Esophagus squamous epithelium (tissue), 5 donors: Measurements from ENCODE around the gene FAM78B. TPM values are rescaled to one million over a fixed set of nuclear protein-coding genes. Genes with fewer than 3 reads are reported as not detected.

ENCODE experiments used
- DNase-seq: peaks from one replicate; lab custom pipeline; 2025; lab: John Stamatoyannopoulos, UW
- H3K27ac ChIP-seq, 4 donors: fragments of 200-600 bp; sonication (generic); one replicate each; pipeline ENCODE4 v1.5.1; 2016 to 2019; ENCODE audit warnings: mild to moderate bottlenecking in 1 of 4
- H3K27me3 ChIP-seq, 4 donors: fragments of 200-600 bp; sonication (generic); 1 replicate in 3 of 4; 2 replicates in 1 of 4; pipeline versions ENCODE4 v1.5.1 to v1.6.0; 2017 to 2021; ENCODE audit warnings: antibody characterized with exemption in 1 of 4
- H3K36me3 ChIP-seq, 3 donors: fragments of 200-600 bp; sonication (generic); one replicate each; pipeline ENCODE4 v1.5.1; 2016 to 2019
- H3K4me1 ChIP-seq, 3 donors: fragments of 200-600 bp; sonication (generic); one replicate each; pipeline ENCODE4 v1.5.1; 2017 to 2019
- H3K4me3 ChIP-seq, 4 donors: fragments of 200-600 bp; sonication (generic); 1 replicate in 3 of 4; 2 replicates in 1 of 4; pipeline ENCODE4 v1.5.1; 2016 to 2019; ENCODE audit warnings: mild to moderate bottlenecking in 2 of 4, moderate library complexity in 1 of 4
- H3K9me3 ChIP-seq, 3 donors: fragments of 200-600 bp; sonication (generic); one replicate each; pipeline ENCODE4 v1.5.1; 2016 to 2019
- POLR2A ChIP-seq, 4 donors: fragments of 450-650 bp; IDR thresholded peaks; one replicate each; pipeline ENCODE4 v1.6.1; 2017; ENCODE audit warnings: antibody characterized with exemption in 4 of 4, mild to moderate bottlenecking in 4 of 4, moderate library complexity in 3 of 4
- WGBS, 2 donors: methylation state at CpG; one replicate each; pipeline ENCODE4 v1.1.5; 2018; 5-methylcytosine and 5-hydroxymethylcytosine counted together
- intact Hi-C: fragments of 100-400 bp; cut with DNase I; formaldehyde crosslinking; loops from one replicate; pipeline ENCODE4 v1.15.0; 2022
- small RNA-seq, 4 donors: library from RNA; depleted of rRNA; stranded (forward); fragments of <200 nt; gene quantifications; one replicate each; pipeline ENCODE3, GENCODE V24; 2016
- total RNA-seq, 4 donors: library from RNA; depleted of rRNA; stranded (reverse); fragments of >200 nt; gene quantifications; one replicate each; pipeline ENCODE4 v1.1.0, GENCODE V29; 2016
- TF ChIP-seq, protein P1 (sequence below), 6 experiments: fragments of 450-650 bp in 4 of 6; fragments of 200-600 bp in 2 of 6; sonication (generic) in 2 of 6; IDR thresholded peaks; one replicate each; pipeline ENCODE4 v1.5.1; 2016 to 2019; ENCODE audit warnings: antibody characterized with exemption in 6 of 6, mild to moderate bottlenecking in 4 of 6, moderate library complexity in 4 of 6
- donor health status: DM: yes; HTN: yes; CAD: no.

Gene FAM78B
- total RNA-seq, 4 donors from 2014 or later: 0.26 to 1.7 (median 0.64) TPM

DNA sequence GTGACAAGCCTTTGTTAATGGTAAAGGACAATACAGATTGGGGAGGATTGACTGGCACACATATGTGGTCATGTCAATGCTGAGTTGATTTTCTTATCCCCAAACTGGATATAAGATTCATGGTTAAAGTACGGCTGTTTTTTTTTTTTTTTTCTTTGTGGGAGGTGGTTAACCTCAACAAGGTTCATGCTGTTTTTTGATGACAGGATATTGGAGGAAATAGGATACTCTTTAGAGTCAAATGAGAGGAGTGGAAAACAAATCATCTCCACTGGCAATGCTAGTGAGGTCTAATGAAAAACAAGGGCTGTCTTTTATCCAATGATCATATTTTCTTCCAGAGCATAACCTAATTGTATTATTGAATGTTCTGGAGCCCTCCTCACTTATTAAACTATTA is 140.2 kb downstream of the FAM78B start:
- 61 to 68% methylated on average over 1 of the region's 1 CpG for WGBS, 2 donors
- intact Hi-C loops: no loop called here

DNA sequence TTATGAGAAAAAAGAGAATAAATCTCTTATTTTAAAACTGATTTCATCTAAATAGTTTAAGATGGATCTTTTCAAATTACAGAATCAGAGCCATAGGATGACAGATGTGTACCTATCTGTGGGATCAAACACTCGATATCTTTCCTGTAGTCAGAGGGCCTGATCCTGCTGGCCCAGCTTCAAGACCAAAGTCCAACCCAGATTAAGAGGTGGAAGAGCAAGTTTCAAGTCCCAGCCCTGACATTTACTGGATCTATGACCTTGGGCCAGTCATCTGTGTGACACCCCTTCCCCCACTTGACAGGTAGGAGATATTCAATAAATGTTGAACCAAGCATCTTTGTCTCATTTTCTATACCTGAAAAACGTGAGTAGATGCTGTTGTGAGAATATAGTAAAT is 140.7 kb downstream of the FAM78B start:
- 38 to 73% methylated on average over 2 of the region's 2 CpGs for WGBS, 2 donors
- peaks cover 0 to 4% (median 0%) of the 10 kb centered on the region in 4 donors for H3K27me3 ChIP-seq
- intact Hi-C loops: no loop called here
- DNase-seq: no peak
- TF ChIP-seq POLR2A (IDR thresholded peaks at IDR 0.05): no peak
- TF ChIP-seq, protein P1, sequence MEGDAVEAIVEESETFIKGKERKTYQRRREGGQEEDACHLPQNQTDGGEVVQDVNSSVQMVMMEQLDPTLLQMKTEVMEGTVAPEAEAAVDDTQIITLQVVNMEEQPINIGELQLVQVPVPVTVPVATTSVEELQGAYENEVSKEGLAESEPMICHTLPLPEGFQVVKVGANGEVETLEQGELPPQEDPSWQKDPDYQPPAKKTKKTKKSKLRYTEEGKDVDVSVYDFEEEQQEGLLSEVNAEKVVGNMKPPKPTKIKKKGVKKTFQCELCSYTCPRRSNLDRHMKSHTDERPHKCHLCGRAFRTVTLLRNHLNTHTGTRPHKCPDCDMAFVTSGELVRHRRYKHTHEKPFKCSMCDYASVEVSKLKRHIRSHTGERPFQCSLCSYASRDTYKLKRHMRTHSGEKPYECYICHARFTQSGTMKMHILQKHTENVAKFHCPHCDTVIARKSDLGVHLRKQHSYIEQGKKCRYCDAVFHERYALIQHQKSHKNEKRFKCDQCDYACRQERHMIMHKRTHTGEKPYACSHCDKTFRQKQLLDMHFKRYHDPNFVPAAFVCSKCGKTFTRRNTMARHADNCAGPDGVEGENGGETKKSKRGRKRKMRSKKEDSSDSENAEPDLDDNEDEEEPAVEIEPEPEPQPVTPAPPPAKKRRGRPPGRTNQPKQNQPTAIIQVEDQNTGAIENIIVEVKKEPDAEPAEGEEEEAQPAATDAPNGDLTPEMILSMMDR (IDR thresholded peaks at IDR 0.05): no peak
- no peaks in the 10 kb centered on the region for H3K4me1 ChIP-seq
- no peak overlapping the region for H3K4me3 ChIP-seq
- no peaks in the 10 kb centered on the region for H3K9me3 ChIP-seq
- no peak overlapping the region for H3K27ac ChIP-seq
- no peaks in the 10 kb centered on the region for H3K36me3 ChIP-seq

More for the DNA sequence above, 140.2 kb downstream of the FAM78B start:
- Histone ChIP-seq H3K27me3 (peaks cover 0 to 4% (median 0%) of the 10 kb centered on the region in 4 donors), H3K27ac (no peak overlapping the region), H3K9me3 (no peaks in the 10 kb centered on the region), H3K4me1 (no peaks in the 10 kb centered on the region), H3K4me3 (no peak overlapping the region), H3K36me3 (no peaks in the 10 kb centered on the region)
- TF ChIP-seq, protein P1 (IDR thresholded peaks at IDR 0.05): no peak
- no peak for TF ChIP-seq POLR2A (IDR thresholded peaks at IDR 0.05)
- DNase-seq: no peak

DNA sequence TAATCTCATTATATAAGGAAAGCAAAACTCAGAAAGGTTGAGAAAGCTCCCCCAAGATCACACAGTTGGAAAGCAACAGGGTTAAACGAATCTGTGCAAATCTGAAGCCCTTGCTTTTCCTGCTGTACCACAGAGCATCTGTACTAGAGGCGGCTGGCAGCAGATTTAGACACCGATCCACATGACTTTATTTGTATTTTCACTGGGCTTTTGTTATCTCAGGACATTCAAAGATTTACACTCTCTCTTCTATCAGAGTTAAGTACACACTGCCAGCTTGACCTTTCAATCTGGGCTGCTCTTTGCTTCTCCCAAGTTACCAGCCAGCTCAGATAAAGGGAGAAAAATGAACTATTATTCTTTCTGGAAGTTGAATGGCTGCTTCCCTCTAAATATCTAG is 146.6 kb downstream of the FAM78B start:
- DNase-seq: no peak
- Histone ChIP-seq H3K9me3 (no peaks in the 10 kb centered on the region), H3K27ac (no peak overlapping the region), H3K36me3 (no peaks in the 10 kb centered on the region), H3K4me3 (no peak overlapping the region), H3K27me3 (no peaks in the 10 kb centered on the region), H3K4me1 (no peaks in the 10 kb centered on the region)
- intact Hi-C loops: no loop called here
- TF ChIP-seq, protein P1 (IDR thresholded peaks at IDR 0.05): no peak
- TF ChIP-seq POLR2A (IDR thresholded peaks at IDR 0.05): no peak
- WGBS, 2 donors: 11 to 24% methylated on average over 3 of the region's 3 CpGs

Small RNA genes lying within 50 kb of the gene (small RNA-seq; reads per million reads assigned to genes)
- 0 reads per million in 4 donors for gene MIR921
- gene RNA5SP64: 0 to 0.45 (median 0.14) reads per million in 4 donors
